Mesenchymal stem cell (in vitro differentiated cells and primary cell): ENCODE results near the gene JPT2.

Experiments
- DNase-seq: peaks from one replicate; pipeline ENCODE4 v3.0.0-alpha.2; 2013
- H2AFZ ChIP-seq: one replicate; pipeline ENCODE4 v1.6.1; 2013; ENCODE audit warnings: low read depth, mild to moderate bottlenecking, control low read depth, inconsistent platforms, low read length, moderate library complexity
- H2AK5ac ChIP-seq: 2 replicates; pipeline ENCODE4 v1.6.1; 2013; ENCODE audit warnings: low read length, moderate library complexity, mild to moderate bottlenecking, inconsistent platforms; ENCODE audit not compliant: severe bottlenecking
- H2BK120ac ChIP-seq: one replicate; pipeline ENCODE4 v1.6.1; 2013; ENCODE audit warnings: low read depth, mild to moderate bottlenecking, inconsistent platforms, low read length, moderate library complexity
- H2BK12ac ChIP-seq, 2 experiments: one replicate each; pipeline ENCODE4 v1.6.1; 2013; ENCODE audit warnings: inconsistent platforms in 2 of 2, low read length in 2 of 2, mild to moderate bottlenecking in 2 of 2, moderate library complexity in 2 of 2, control low read depth in 1 of 2
- H2BK15ac ChIP-seq: one replicate; pipeline ENCODE4 v1.6.1; 2013; ENCODE audit warnings: mild to moderate bottlenecking, low read depth, inconsistent platforms; ENCODE audit not compliant: poor library complexity, severe bottlenecking
- H2BK5ac ChIP-seq: 2 replicates; pipeline ENCODE4 v1.6.1; 2013; ENCODE audit warnings: low read depth, mild to moderate bottlenecking, low read length, control low read depth, inconsistent platforms; ENCODE audit not compliant: poor library complexity, severe bottlenecking
- H3K14ac ChIP-seq, 2 experiments: one replicate each; pipeline ENCODE4 v1.6.1; 2013; ENCODE audit warnings: inconsistent platforms in 2 of 2, low read length in 2 of 2, control low read depth in 1 of 2, mild to moderate bottlenecking in 1 of 2, moderate library complexity in 1 of 2
- H3K18ac ChIP-seq, 2 experiments: one replicate each; pipeline ENCODE4 v1.6.1; 2013; ENCODE audit warnings: inconsistent platforms in 2 of 2, low read length in 2 of 2, control low read depth in 1 of 2, low read depth in 1 of 2, mild to moderate bottlenecking in 1 of 2
- H3K23ac ChIP-seq, 2 experiments: one replicate each; pipeline ENCODE4 v1.6.1; 2013; ENCODE audit warnings: inconsistent platforms in 2 of 2, low read length in 2 of 2, mild to moderate bottlenecking in 2 of 2, moderate library complexity in 2 of 2, control low read depth in 1 of 2
- H3K27ac ChIP-seq: 2 replicates; pipeline ENCODE4 v1.5.1; 2013; ENCODE audit warnings: mild to moderate bottlenecking, moderate library complexity, low read length, control low read depth, inconsistent platforms; ENCODE audit not compliant: poor library complexity, severe bottlenecking
- H3K27me3 ChIP-seq, 2 experiments: 2 replicates each; pipeline versions ENCODE4 v1.6.1 to v1.7.0; 2013; ENCODE audit warnings: low read length in 2 of 2, mild to moderate bottlenecking in 2 of 2, moderate library complexity in 2 of 2, control low read depth in 1 of 2, inconsistent platforms in 1 of 2; ENCODE audit not compliant: control insufficient read depth in 1 of 2, insufficient read depth in 1 of 2
- H3K36me3 ChIP-seq, 2 experiments: 2 replicates each; pipeline versions ENCODE4 v1.6.1 to v1.7.0; 2013; ENCODE audit warnings: low read length in 2 of 2, control low read depth in 1 of 2, inconsistent platforms in 1 of 2, low read depth in 1 of 2, mild to moderate bottlenecking in 1 of 2; ENCODE audit not compliant: insufficient read depth in 2 of 2, control insufficient read depth in 1 of 2
- H3K4ac ChIP-seq, 2 experiments: one replicate each; pipeline ENCODE4 v1.6.1; 2013; ENCODE audit warnings: inconsistent platforms in 2 of 2, low read length in 2 of 2, mild to moderate bottlenecking in 2 of 2, moderate library complexity in 2 of 2, control low read depth in 1 of 2, low read depth in 1 of 2
- H3K4me1 ChIP-seq: 2 replicates; pipeline ENCODE4 v1.6.1; 2013; ENCODE audit warnings: low read depth, low read length, control low read depth; ENCODE audit not compliant: control insufficient read depth, insufficient read depth
- H3K4me2 ChIP-seq: 2 replicates; pipeline ENCODE4 v1.6.1; 2013; ENCODE audit warnings: low read length, mild to moderate bottlenecking, inconsistent platforms; ENCODE audit not compliant: poor library complexity, severe bottlenecking
- H3K4me3 ChIP-seq, 2 experiments: 2 replicates each; pipeline versions ENCODE4 v1.5.1 to v1.7.0; 2013; ENCODE audit warnings: low read length in 2 of 2, mild to moderate bottlenecking in 2 of 2, control low read depth in 1 of 2, low read depth in 1 of 2; ENCODE audit not compliant: insufficient read depth in 1 of 2
- H3K79me1 ChIP-seq: replicated peaks from 2 replicates; pipeline ENCODE4 v1.6.1; 2013; ENCODE audit warnings: mild to moderate bottlenecking, control low read depth, low read length, inconsistent platforms; ENCODE audit not compliant: poor library complexity, severe bottlenecking
- H3K9ac ChIP-seq: 2 replicates; pipeline ENCODE4 v1.7.0; 2013; ENCODE audit warnings: mild to moderate bottlenecking, low read length, moderate library complexity
- H3K9me3 ChIP-seq: 2 replicates; pipeline ENCODE4 v1.7.0; 2013; ENCODE audit warnings: mild to moderate bottlenecking, low read length; ENCODE audit not compliant: control insufficient read depth
- H4K8ac ChIP-seq: one replicate; pipeline ENCODE4 v1.6.1; 2013; ENCODE audit warnings: inconsistent platforms, mild to moderate bottlenecking, low read length, moderate library complexity
- H4K91ac ChIP-seq: one replicate; pipeline ENCODE4 v1.6.1; 2013; ENCODE audit warnings: mild to moderate bottlenecking, low read length, inconsistent platforms
- WGBS: methylation state at CpG from one replicate; pipeline ENCODE4 v1.1.7; 2013; ENCODE audit warnings: mixed read lengths; 5-methylcytosine and 5-hydroxymethylcytosine counted together

The JPT2 gene

GRCh38 chr16:1666316-1666715, 11.8 kb upstream of the JPT2 start:
- no peak for DNase-seq
- Histone ChIP-seq H3K23ac (no peak overlapping the region), H2BK120ac (no peak overlapping the region), H3K9ac (no peak overlapping the region), H3K27ac (no peak overlapping the region), H3K27me3 (no peaks in the 10 kb centered on the region), H3K14ac (no peak overlapping the region), H3K9me3 (no peaks in the 10 kb centered on the region), H3K4me1 (peaks cover 5% of the 10 kb centered on the region), H2BK12ac (no peak overlapping the region), H2AK5ac (no peak overlapping the region), H3K79me1 (peaks cover 45% of the 10 kb centered on the region), H2AFZ (no peak overlapping the region), H4K91ac (no peak overlapping the region), H2BK15ac (no peak overlapping the region), H4K8ac (no peak overlapping the region), H3K4me3 (no peak overlapping the region), H2BK5ac (no peak overlapping the region), H3K18ac (no peak overlapping the region), H3K4me2 (no peak overlapping the region), H3K4ac (no peak overlapping the region), H3K36me3 (peaks cover 92 to 95% of the 10 kb centered on the region in 2 experiments)
- 97% methylated on average over 13 of the region's 13 CpGs for WGBS

- Histone ChIP-seq H3K23ac (no peak overlapping the region), H3K4me3 (no peak overlapping the region), H3K4me2 (no peak overlapping the region), H4K91ac (no peak overlapping the region), H2AK5ac (no peak overlapping the region), H3K9me3 (no peaks in the 10 kb centered on the region), H2BK12ac (no peak overlapping the region), H3K4me1 (peaks cover 5% of the 10 kb centered on the region), H4K8ac (no peak overlapping the region), H2BK5ac (no peak overlapping the region), H3K18ac (no peak overlapping the region), H3K79me1 (peaks cover 40% of the 10 kb centered on the region), H3K14ac (no peak overlapping the region), H3K9ac (no peak overlapping the region), H3K4ac (no peak overlapping the region), H3K27me3 (no peaks in the 10 kb centered on the region), H2BK120ac (no peak overlapping the region), H2BK15ac (no peak overlapping the region), H2AFZ (no peak overlapping the region), H3K27ac (no peak overlapping the region), H3K36me3 (peaks cover 93 to 97% of the 10 kb centered on the region in 2 experiments)
- DNase-seq: no peak
- 95% methylated on average over 8 of the region's 8 CpGs for WGBS
Observed at GRCh38 chr16:1667271-1667670, 10.8 kb upstream of the JPT2 start.

GRCh38 chr16:1667916-1668315, 10.2 kb upstream of the JPT2 start:
- no peak overlapping the region for H3K23ac ChIP-seq
- H2BK15ac ChIP-seq: no peak overlapping the region
- no peak overlapping the region for H3K4me2 ChIP-seq
- H4K8ac ChIP-seq: no peak overlapping the region
- no peak overlapping the region for H2BK12ac ChIP-seq
- H3K79me1 ChIP-seq: peaks cover 37% of the 10 kb centered on the region
- no peak overlapping the region for H2BK120ac ChIP-seq
- peaks cover 94 to 97% of the 10 kb centered on the region in 2 experiments for H3K36me3 ChIP-seq
- no peaks in the 10 kb centered on the region for H3K27me3 ChIP-seq
- WGBS: over 99% methylated on average over 14 of the region's 14 CpGs
- H2AFZ ChIP-seq: no peak overlapping the region
- no peak overlapping the region for H2BK5ac ChIP-seq
- H3K27ac ChIP-seq: no peak overlapping the region
- H3K4me1 ChIP-seq: peaks cover 5% of the 10 kb centered on the region
- no peaks in the 10 kb centered on the region for H3K9me3 ChIP-seq
- H3K9ac ChIP-seq: no peak overlapping the region
- DNase-seq: no peak
- H3K18ac ChIP-seq: no peak overlapping the region
- no peak overlapping the region for H3K4ac ChIP-seq
- no peak overlapping the region for H2AK5ac ChIP-seq
- H4K91ac ChIP-seq: no peak overlapping the region
- H3K14ac ChIP-seq: no peak overlapping the region
- H3K4me3 ChIP-seq: no peak overlapping the region

GRCh38 chr16:1668612-1669319, 9.3 kb upstream of the JPT2 start:
- no peak overlapping the region for H2BK12ac ChIP-seq
- H2BK15ac ChIP-seq: no peak overlapping the region
- no peaks in the 10 kb centered on the region for H3K27me3 ChIP-seq
- H3K4me2 ChIP-seq: no peak overlapping the region
- H4K8ac ChIP-seq: no peak overlapping the region
- no peak for DNase-seq
- no peak overlapping the region for H3K4me3 ChIP-seq
- no peak overlapping the region for H4K91ac ChIP-seq
- no peak overlapping the region for H3K23ac ChIP-seq
- H2BK120ac ChIP-seq: no peak overlapping the region
- H2AK5ac ChIP-seq: no peak overlapping the region
- H3K4me1 ChIP-seq: peaks cover 5% of the 10 kb centered on the region
- H3K27ac ChIP-seq: no peak overlapping the region
- peaks cover 36% of the 10 kb centered on the region for H3K79me1 ChIP-seq
- H2AFZ ChIP-seq: no peak overlapping the region
- H3K4ac ChIP-seq: no peak overlapping the region
- 95% methylated on average over 18 of the region's 23 CpGs for WGBS
- no peaks in the 10 kb centered on the region for H3K9me3 ChIP-seq
- peaks cover 97% of the 10 kb centered on the region in 2 experiments for H3K36me3 ChIP-seq
- no peak overlapping the region for H3K14ac ChIP-seq
- no peak overlapping the region for H2BK5ac ChIP-seq
- no peak overlapping the region for H3K9ac ChIP-seq
- no peak overlapping the region for H3K18ac ChIP-seq
